Mucosa of descending colon (tissue), 3 donors: ENCODE data around the gene SLCO2B1. TPM values are rescaled to one million over a fixed set of nuclear protein-coding genes. Genes with fewer than 3 reads are reported as not detected.
"Not testable (repeated sequence)": the region's sequence is repeated elsewhere in the genome, so short reads cannot be mapped to it uniquely, and the experiment has no call there.

Experiments used
- ATAC-seq: fragments of 200-7000 bp; cut with Tn5 transposase; one replicate; pipeline ENCODE4 v1.9.1; 2020; ENCODE audit warnings: mild to moderate bottlenecking, moderate library complexity
- DNase-seq, 3 donors: peaks; one replicate each; pipeline ENCODE4 v3.0.0-alpha.2; 2020
- H3K36me3 ChIP-seq: fragments of 200-600 bp; one replicate; pipeline ENCODE4 v1.8.0; 2021; ENCODE audit warnings: low read depth, mild to moderate bottlenecking
- H3K4me1 ChIP-seq: fragments of 200-600 bp; one replicate; pipeline ENCODE4 v1.8.0; 2021; ENCODE audit warnings: low read depth, mild to moderate bottlenecking
- H3K4me3 ChIP-seq: fragments of 200-600 bp; one replicate; pipeline ENCODE4 v1.8.0; 2021; ENCODE audit warnings: mild to moderate bottlenecking
- H3K9me3 ChIP-seq: fragments of 200-600 bp; one replicate; pipeline ENCODE4 v1.8.0; 2021; ENCODE audit warnings: mild to moderate bottlenecking
- CTCF ChIP-seq: fragments of 200-600 bp; IDR thresholded peaks from one replicate; pipeline ENCODE4 v1.8.0; 2022; ENCODE audit warnings: antibody characterized with exemption, mild to moderate bottlenecking
- intact Hi-C, 2 donors: fragments of 100-400 bp; cut with DNase I in 1 of 2; cut with micrococcal nuclease in 1 of 2; formaldehyde crosslinking; loops; one replicate each; pipeline versions ENCODE4 v1.11.0 to v1.11.1; 2022; cut with DNase I, micrococcal nuclease
- long read RNA-seq, 2 donors: library from polyadenylated mRNA; unstranded; transcript quantifications; one replicate each; pipeline ENCODE4 v2.0.0, GENCODE V29; 2019 to 2021
- total RNA-seq, 3 donors: library from RNA; stranded (reverse); fragmentation: NEBNext Ultra II Directional in 2 of 3; extraction: Animal tissue kit (Norgen Biotek cat#: 25700) in 2 of 3; gene quantifications; one replicate each; pipeline versions ENCODE4 v1.2.1 to v1.2.4, GENCODE V29; 2021 to 2023
- donor health status: DM: no; HTN: no; CAD: no; lungs with moderate emphysema.
- donor health status: DM: no; HTN: no; CAD: no.
- donor health status: DM: no; HTN: yes; CAD: no.

Gene SLCO2B1
- total RNA-seq: 10 to 100 TPM; 65.6 to 93.0 (median 73.1) TPM
- long read RNA-seq, donor 1, full-length matches to known transcripts: 14 of 32 reads
- long read RNA-seq, donor 1, partial matches to known transcripts: 12 of 32 reads
- long read RNA-seq, donor 1, other reads (novel, unspliced or antisense): 6 of 32 reads
- long read RNA-seq, donor 2, full-length matches to known transcripts: 7 of 21 reads
- long read RNA-seq, donor 2, partial matches to known transcripts: 8 of 21 reads
- long read RNA-seq, donor 2, other reads (novel, unspliced or antisense): 6 of 21 reads

GRCh38 chr11:75150879-75151278, at the start of gene SLCO2B1:
TSS of gene SLCO2B1 (plus strand) at chr11:75151107. CDS start at chr11:75151382, 275 bp downstream.
- peak in 2 of 3 donors; percentile 75 for DNase-seq
- ATAC-seq: peak; percentile 76

GRCh38 chr11:75101424-75102128, 49.3 kb upstream of the SLCO2B1 start:
- no peak for ATAC-seq
- no peak overlapping the region for H3K4me3 ChIP-seq
- no peaks in the 10 kb centered on the region for H3K4me1 ChIP-seq
- no peaks in the 10 kb centered on the region for H3K9me3 ChIP-seq
- no peaks in the 10 kb centered on the region for H3K36me3 ChIP-seq
- TF ChIP-seq CTCF: no peak
- DNase-seq: no peak
- intact Hi-C loops: no loop called here

More at GRCh38 chr11:75150879-75151278, at the start of gene SLCO2B1:
- no peak for TF ChIP-seq CTCF
- Histone ChIP-seq H3K4me1 (peaks cover 67% of the 10 kb centered on the region), H3K4me3 (peak within 1 kb of the TSS; percentile 15), H3K9me3 (no peaks in the 10 kb centered on the region), H3K36me3 (no peaks in the 10 kb centered on the region)
- intact Hi-C loops: no loop called here

GRCh38 chr11:75103380-75104026, 47.4 kb upstream of the SLCO2B1 start:
- DNase-seq: no peak
- no peaks in the 10 kb centered on the region for H3K4me1 ChIP-seq
- no peak for TF ChIP-seq CTCF
- H3K9me3 ChIP-seq: no peaks in the 10 kb centered on the region
- no peak for ATAC-seq
- intact Hi-C loops: no loop called here
- H3K4me3 ChIP-seq: no peak overlapping the region
- H3K36me3 ChIP-seq: no peaks in the 10 kb centered on the region

DNA sequence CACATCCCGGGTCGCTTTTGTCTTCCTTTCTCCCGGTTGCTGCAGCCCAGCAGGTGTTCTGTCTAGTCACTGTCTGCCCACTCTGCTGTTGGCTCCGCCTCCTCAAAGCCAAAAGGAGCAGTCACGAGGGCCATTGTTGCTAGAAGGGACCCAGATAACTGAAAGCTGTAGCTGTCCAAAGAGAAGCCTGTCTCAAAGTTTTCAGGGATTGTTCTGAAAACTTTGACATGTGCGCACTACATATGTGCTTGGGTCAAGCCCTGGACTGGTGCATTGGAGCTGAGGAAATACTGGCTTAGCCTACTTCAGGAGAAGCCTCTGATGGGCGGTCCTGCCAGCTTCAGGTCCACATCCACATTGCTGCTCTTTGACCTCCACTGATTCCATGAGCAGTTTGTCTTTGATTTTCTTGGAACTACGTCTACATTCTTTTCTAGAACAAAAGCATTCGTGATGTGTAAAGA, 45.4 kb upstream of the SLCO2B1 start:
- ATAC-seq: no peak
- no peaks in the 10 kb centered on the region for H3K4me1 ChIP-seq
- DNase-seq: no peak
- intact Hi-C loops: no loop called here
- TF ChIP-seq CTCF: no peak
- no peaks in the 10 kb centered on the region for H3K9me3 ChIP-seq
- no peak overlapping the region for H3K4me3 ChIP-seq
- no peaks in the 10 kb centered on the region for H3K36me3 ChIP-seq

- ATAC-seq, H3K4me1 ChIP-seq, intact Hi-C loops, DNase-seq, H3K4me3 ChIP-seq, H3K9me3 ChIP-seq, H3K36me3 ChIP-seq: not testable (repeated sequence)
These were observed 44.8 kb upstream of the SLCO2B1 start for GRCh38 chr11:75105967-75106681.
